Mesendoderm (in vitro differentiated cells): ENCODE measurements around the gene GPRIN1.
"Not testable (repeated sequence)": the region's sequence is repeated elsewhere in the genome, so short reads cannot be mapped to it uniquely, and the experiment has no call there.

Source experiments
- DNase-seq: peaks from one replicate; pipeline ENCODE4 v3.0.0; 2013
- H2AK5ac ChIP-seq: 2 replicates; pipeline ENCODE4 v1.6.1; 2013; ENCODE audit warnings: low read length, inconsistent platforms
- H2BK120ac ChIP-seq: 2 replicates; pipeline ENCODE4 v1.6.1; 2013; ENCODE audit warnings: low read depth, mild to moderate bottlenecking, low read length, moderate library complexity, mixed read lengths
- H2BK15ac ChIP-seq: replicated peaks from 2 replicates; pipeline ENCODE4 v1.6.1; 2013; ENCODE audit warnings: low read depth, mild to moderate bottlenecking, moderate library complexity
- H2BK5ac ChIP-seq: 2 replicates; pipeline ENCODE4 v1.6.1; 2013; ENCODE audit warnings: low read length, inconsistent platforms
- H3K18ac ChIP-seq: 2 replicates; pipeline ENCODE4 v1.6.1; 2013; ENCODE audit warnings: mild to moderate bottlenecking, low read length, mixed read lengths
- H3K23ac ChIP-seq: one replicate; pipeline ENCODE4 v1.6.1; 2013; ENCODE audit warnings: low read length
- H3K27ac ChIP-seq: 2 replicates; pipeline ENCODE4 v1.5.1; 2013; ENCODE audit warnings: low read depth, mild to moderate bottlenecking, inconsistent platforms, low read length, moderate library complexity
- H3K27me3 ChIP-seq: 2 replicates; pipeline ENCODE4 v1.6.1; 2013; ENCODE audit warnings: low read length, control low read depth, mild to moderate bottlenecking, inconsistent platforms; ENCODE audit not compliant: insufficient read depth, poor library complexity
- H3K36me3 ChIP-seq: 2 replicates; pipeline ENCODE4 v1.6.1; 2013; ENCODE audit warnings: low read length, inconsistent platforms; ENCODE audit not compliant: control insufficient read depth, insufficient read depth
- H3K4ac ChIP-seq: one replicate; pipeline ENCODE4 v1.6.1; 2013; ENCODE audit warnings: low read depth, mild to moderate bottlenecking, low read length, moderate library complexity
- H3K4me1 ChIP-seq: 2 replicates; pipeline ENCODE4 v1.6.1; 2013; ENCODE audit warnings: low read depth, low read length, inconsistent platforms; ENCODE audit not compliant: control insufficient read depth
- H3K4me2 ChIP-seq: 2 replicates; pipeline ENCODE4 v1.6.1; 2013; ENCODE audit warnings: low read length
- H3K4me3 ChIP-seq: 2 replicates; pipeline ENCODE4 v1.5.1; 2013; ENCODE audit warnings: mild to moderate bottlenecking, low read length
- H3K56ac ChIP-seq: one replicate; pipeline ENCODE4 v1.6.1; 2013; ENCODE audit warnings: low read length
- H3K79me1 ChIP-seq: 2 replicates; pipeline ENCODE4 v1.6.1; 2013; ENCODE audit warnings: low read length, inconsistent platforms
- H3K79me2 ChIP-seq: 2 replicates; pipeline ENCODE4 v1.6.1; 2013; ENCODE audit warnings: mild to moderate bottlenecking, low read length; ENCODE audit not compliant: control insufficient read depth, insufficient read depth
- H3K9ac ChIP-seq: 2 replicates; pipeline ENCODE4 v1.6.1; 2013; ENCODE audit warnings: low read length, inconsistent platforms
- H4K5ac ChIP-seq: one replicate; pipeline ENCODE4 v1.6.1; 2013; ENCODE audit warnings: low read length
- H4K8ac ChIP-seq: one replicate; pipeline ENCODE4 v1.6.1; 2013; ENCODE audit warnings: low read depth, mild to moderate bottlenecking, control low read depth, low read length, moderate library complexity
- WGBS: extraction: QIAGEN DNeasy Blood & Tissue Kit; methylation state at CpG from one replicate; pipeline ENCODE4 v1.1.7; 2013; ENCODE audit warnings: low lambda C conversion rate, missing lambda C conversion rate; ENCODE audit not compliant: insufficient coverage; ENCODE audit errors: extremely low coverage; 5-methylcytosine and 5-hydroxymethylcytosine counted together

The GPRIN1 gene

GRCh38 chr5:176553260-176554085 is 56.5 kb downstream of the GPRIN1 start:
- Histone ChIP-seq H3K4me3 (no peak overlapping the region), H3K27ac (no peak overlapping the region), H3K56ac (no peak overlapping the region)

GRCh38 chr5:176552332-176552869 is 57.6 kb downstream of the GPRIN1 start:
- Histone ChIP-seq H3K4ac (no peak overlapping the region), H3K18ac (no peak overlapping the region), H3K27ac (no peak overlapping the region), H2BK120ac (no peak overlapping the region), H4K8ac (no peak overlapping the region), H3K27me3 (no peaks in the 10 kb centered on the region), H4K5ac (no peak overlapping the region), H2BK5ac (no peak overlapping the region), H2AK5ac (no peak overlapping the region), H3K56ac (no peak overlapping the region), H3K9ac (no peak overlapping the region), H3K4me2 (no peak overlapping the region), H3K23ac (no peak overlapping the region), H2BK15ac (no peak overlapping the region), H3K36me3 (no peaks in the 10 kb centered on the region), H3K79me2 (no peaks in the 10 kb centered on the region), H3K4me1 (no peaks in the 10 kb centered on the region), H3K79me1 (no peaks in the 10 kb centered on the region), H3K4me3 (no peak overlapping the region)
- no CpG with 5 or more reads among the region's 11 CpGs for WGBS
- no peak for DNase-seq

More at GRCh38 chr5:176553260-176554085, 56.5 kb downstream of the GPRIN1 start:
- Histone ChIP-seq H3K79me1 (no peaks in the 10 kb centered on the region), H3K4me2 (no peak overlapping the region), H3K27me3 (no peaks in the 10 kb centered on the region), H3K18ac (no peak overlapping the region), H3K36me3 (no peaks in the 10 kb centered on the region), H4K5ac (no peak overlapping the region), H2AK5ac (no peak overlapping the region), H3K23ac (no peak overlapping the region), H3K4me1 (no peaks in the 10 kb centered on the region), H3K9ac (no peak overlapping the region), H2BK15ac (no peak overlapping the region), H3K4ac (no peak overlapping the region), H2BK120ac (no peak overlapping the region), H3K79me2 (no peaks in the 10 kb centered on the region), H2BK5ac (no peak overlapping the region), H4K8ac (no peak overlapping the region)
- WGBS: no CpG with 5 or more reads among the region's 18 CpGs
- no peak for DNase-seq

GRCh38 chr5:176550937-176551336 is 59.0 kb downstream of the GPRIN1 start:
- not testable (repeated sequence) for H3K4ac ChIP-seq, H2AK5ac ChIP-seq, H3K79me1 ChIP-seq, DNase-seq, H4K5ac ChIP-seq, H3K4me3 ChIP-seq, H3K4me1 ChIP-seq, H2BK5ac ChIP-seq, H3K18ac ChIP-seq, H3K27ac ChIP-seq, H3K9ac ChIP-seq, H3K4me2 ChIP-seq, H4K8ac ChIP-seq, H3K79me2 ChIP-seq, H3K56ac ChIP-seq, H2BK120ac ChIP-seq, H3K23ac ChIP-seq, H2BK15ac ChIP-seq, H3K27me3 ChIP-seq, H3K36me3 ChIP-seq
- no CpG with 5 or more reads among the region's 11 CpGs for WGBS

GRCh38 chr5:176550275-176550831 is 59.6 kb downstream of the GPRIN1 start:
- no peak overlapping the region for H3K23ac ChIP-seq
- no peaks in the 10 kb centered on the region for H3K27me3 ChIP-seq
- no peak overlapping the region for H2AK5ac ChIP-seq
- no peak overlapping the region for H3K56ac ChIP-seq
- H3K79me2 ChIP-seq: no peaks in the 10 kb centered on the region
- H2BK120ac ChIP-seq: no peak overlapping the region
- no peak overlapping the region for H3K4ac ChIP-seq
- H4K8ac ChIP-seq: no peak overlapping the region
- no CpG with 5 or more reads among the region's 16 CpGs for WGBS
- no peaks in the 10 kb centered on the region for H3K36me3 ChIP-seq
- H3K4me1 ChIP-seq: no peaks in the 10 kb centered on the region
- H4K5ac ChIP-seq: no peak overlapping the region
- no peak overlapping the region for H3K4me3 ChIP-seq
- no peak overlapping the region for H2BK5ac ChIP-seq
- H2BK15ac ChIP-seq: no peak overlapping the region
- H3K79me1 ChIP-seq: no peaks in the 10 kb centered on the region
- DNase-seq: no peak
- H3K27ac ChIP-seq: no peak overlapping the region
- H3K9ac ChIP-seq: no peak overlapping the region
- H3K4me2 ChIP-seq: no peak overlapping the region
- no peak overlapping the region for H3K18ac ChIP-seq

GRCh38 chr5:176549871-176550270 is 60.1 kb downstream of the GPRIN1 start:
- Histone ChIP-seq H3K27ac (no peak overlapping the region), H3K4ac (no peak overlapping the region), H3K4me1 (no peaks in the 10 kb centered on the region), H4K5ac (no peak overlapping the region), H3K4me2 (no peak overlapping the region), H3K4me3 (no peak overlapping the region), H3K79me1 (no peaks in the 10 kb centered on the region), H3K79me2 (no peaks in the 10 kb centered on the region), H3K18ac (no peak overlapping the region), H3K27me3 (no peaks in the 10 kb centered on the region), H2BK15ac (no peak overlapping the region), H2BK120ac (no peak overlapping the region), H3K36me3 (no peaks in the 10 kb centered on the region), H2BK5ac (no peak overlapping the region), H3K9ac (no peak overlapping the region), H4K8ac (no peak overlapping the region), H3K56ac (no peak overlapping the region), H2AK5ac (no peak overlapping the region), H3K23ac (no peak overlapping the region)
- no CpG with 5 or more reads among the region's 7 CpGs for WGBS
- no peak for DNase-seq
